GM18867 (cell line): ENCODE measurements around the gene RMI1.
"Not testable (repeated sequence)": the region's sequence is repeated elsewhere in the genome, so short reads cannot be mapped to it uniquely, and the experiment has no call there.

ENCODE experiments used
- ATAC-seq: cut with Tn5 transposase; IDR thresholded peaks from one replicate; pipeline ENCODE4 v1.9.1; 2021; ENCODE audit warnings: mild to moderate bottlenecking, moderate library complexity; ENCODE audit not compliant: unreplicated experiment

The RMI1 gene

DNA sequence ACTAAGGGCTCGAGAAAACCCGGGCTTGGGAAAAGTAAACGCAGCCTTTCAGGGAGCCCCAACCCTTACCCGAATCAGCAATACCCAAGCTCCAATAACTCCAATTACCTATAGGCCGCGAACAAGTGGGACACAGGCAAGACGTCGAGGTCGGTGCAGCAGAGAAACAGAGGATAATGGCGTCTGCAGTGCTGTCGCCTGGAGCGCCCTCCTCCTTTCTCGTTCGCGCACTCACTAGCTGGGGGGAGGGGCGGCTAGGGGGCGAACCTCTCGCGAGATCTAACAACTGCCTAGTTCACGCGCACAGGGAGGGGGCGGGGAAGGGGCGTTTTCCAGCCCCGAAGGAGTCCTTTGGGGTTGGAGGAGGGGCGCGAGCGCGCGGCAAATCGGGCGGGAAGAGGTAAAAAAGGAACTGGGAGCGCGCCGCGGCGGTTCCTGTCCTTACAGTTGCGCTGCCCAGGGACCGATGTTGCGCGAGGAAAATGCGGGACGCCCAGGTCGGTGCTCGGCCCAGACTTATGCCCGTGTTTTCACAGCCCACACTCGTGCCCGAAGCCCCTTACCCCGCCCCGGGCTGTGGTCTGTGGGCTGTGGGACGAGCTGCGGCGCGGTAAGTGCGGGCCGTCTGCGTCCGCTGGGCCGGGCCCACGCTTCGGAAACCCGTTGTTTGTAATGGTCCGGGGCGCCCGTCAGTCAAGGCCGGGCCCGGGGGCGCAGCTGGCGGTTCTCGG is at the start of gene RMI1:
RMI1 (plus strand) TSS at position 411 of the 731 bp plus-strand sequence. CDS start 20,182 bp downstream, outside the sequence.
- peak; percentile 72 for ATAC-seq

DNA sequence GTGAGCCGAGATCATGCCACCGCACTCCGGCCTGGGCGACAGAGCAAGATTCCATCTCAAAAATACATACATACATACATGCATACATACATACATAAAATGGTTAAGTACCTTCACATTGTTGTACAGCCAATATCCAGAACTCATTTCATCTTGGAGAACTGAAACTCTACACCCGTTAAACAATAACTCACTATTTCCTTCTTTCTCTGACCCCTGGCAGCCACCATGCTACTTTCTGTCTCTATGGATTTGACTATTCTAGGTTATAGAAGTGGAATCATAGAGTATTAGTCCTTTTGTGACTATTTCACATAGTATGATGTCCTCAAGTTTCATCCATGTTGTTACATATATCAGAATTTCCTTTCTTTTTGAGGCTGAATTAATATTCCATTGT is 49.7 kb upstream of the RMI1 start:
- no peak for ATAC-seq

DNA sequence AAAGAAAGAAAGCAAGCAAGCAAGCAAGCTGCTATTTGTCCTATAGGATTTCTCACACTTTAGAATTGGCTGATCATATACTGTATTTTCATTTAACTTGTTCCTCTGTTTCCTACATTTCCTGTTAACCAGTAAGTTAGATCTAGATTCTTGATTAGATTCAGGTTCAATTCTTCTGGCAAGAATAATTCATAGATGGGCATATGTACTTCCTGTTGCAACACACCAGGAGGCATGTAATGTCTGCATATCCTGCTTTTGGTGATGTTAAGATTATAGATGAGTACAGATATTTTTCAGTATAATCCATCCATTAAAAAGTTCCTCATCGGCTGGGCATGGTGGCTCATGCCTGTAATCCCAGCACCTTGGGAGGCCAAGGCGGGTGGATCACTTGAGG is 48.6 kb upstream of the RMI1 start:
- no peak for ATAC-seq

DNA sequence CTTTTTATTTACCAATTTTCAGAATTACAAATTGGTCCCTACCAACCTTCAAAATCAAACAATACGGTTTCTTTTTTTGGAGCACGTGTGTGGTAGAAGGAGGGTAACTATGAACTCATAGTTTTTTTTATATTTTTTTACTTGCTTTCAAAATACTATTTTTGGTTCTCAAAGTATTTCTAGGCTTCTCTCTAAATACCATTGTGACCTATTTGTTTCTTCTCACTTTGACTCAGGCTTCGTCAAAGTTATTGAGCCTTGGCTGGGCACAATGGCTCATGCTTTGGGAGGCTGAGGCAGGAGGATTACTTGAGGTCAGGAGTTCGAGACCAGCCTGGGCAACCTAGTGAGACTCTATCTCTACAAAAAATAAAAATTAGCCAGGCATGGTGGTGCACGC is 47.8 kb upstream of the RMI1 start:
- ATAC-seq = no peak

- ATAC-seq = no peak
Measured at GRCh38 chr9:83933790-83934189, 46.8 kb upstream of the RMI1 start.

DNA sequence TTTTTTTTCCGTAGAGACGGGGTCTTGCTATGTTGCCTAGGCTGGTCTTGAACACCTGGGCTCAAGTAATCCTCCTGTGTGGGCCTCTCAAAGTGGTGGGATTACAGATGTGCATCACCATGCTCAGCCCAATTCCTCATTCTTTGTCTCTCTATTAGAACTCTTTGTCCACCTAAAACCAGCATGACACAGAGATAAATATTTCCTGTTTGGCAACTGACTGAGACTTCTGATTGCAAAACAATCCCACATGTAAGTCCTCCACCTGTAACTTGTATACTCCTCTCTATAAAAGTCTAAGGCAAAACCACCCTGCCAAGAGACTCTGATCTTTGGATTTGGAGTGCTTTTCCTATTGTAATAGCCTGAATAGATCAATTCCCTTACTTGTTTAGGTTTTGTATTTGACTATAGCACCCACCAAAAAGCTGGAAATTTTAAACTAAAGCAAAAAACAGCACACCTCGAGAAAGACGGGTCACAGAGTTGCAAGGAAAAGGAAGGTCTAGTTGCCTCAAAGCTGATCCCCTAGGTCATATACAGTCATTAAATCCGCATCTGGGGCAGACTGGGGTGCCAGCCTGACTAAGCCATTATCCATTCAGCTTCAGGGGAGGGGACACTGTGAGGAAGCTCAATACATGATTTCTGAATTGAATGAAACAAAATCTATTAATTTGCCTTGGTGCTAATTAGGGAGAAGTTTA is 45.9 kb upstream of the RMI1 start:
- no peak for ATAC-seq

GRCh38 chr9:83935276-83935935 is 45.2 kb upstream of the RMI1 start:
- no peak for ATAC-seq

DNA sequence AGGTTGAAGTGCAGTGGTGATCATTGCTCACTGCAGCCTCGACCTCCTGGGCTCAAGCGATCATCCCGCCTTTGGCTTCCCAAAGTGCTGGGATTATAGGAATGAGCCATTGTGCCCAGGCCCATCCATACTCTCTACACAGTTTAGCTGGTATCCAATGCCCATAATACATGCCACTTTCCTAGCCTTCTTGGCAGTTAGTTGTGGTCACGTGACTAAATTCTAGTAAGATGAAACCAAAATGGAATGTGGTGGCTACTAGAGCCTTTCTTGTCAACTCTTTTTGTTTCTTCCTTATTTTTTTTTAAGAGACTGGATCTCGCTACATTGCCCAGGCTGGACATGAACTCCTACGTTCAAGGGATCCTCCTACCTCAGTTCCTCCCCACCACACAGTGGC is 44.1 kb upstream of the RMI1 start:
- ATAC-seq = no peak

- peak; percentile 74 for ATAC-seq
Measured at GRCh38 chr9:83937861-83938455, 42.6 kb upstream of the RMI1 start.

DNA sequence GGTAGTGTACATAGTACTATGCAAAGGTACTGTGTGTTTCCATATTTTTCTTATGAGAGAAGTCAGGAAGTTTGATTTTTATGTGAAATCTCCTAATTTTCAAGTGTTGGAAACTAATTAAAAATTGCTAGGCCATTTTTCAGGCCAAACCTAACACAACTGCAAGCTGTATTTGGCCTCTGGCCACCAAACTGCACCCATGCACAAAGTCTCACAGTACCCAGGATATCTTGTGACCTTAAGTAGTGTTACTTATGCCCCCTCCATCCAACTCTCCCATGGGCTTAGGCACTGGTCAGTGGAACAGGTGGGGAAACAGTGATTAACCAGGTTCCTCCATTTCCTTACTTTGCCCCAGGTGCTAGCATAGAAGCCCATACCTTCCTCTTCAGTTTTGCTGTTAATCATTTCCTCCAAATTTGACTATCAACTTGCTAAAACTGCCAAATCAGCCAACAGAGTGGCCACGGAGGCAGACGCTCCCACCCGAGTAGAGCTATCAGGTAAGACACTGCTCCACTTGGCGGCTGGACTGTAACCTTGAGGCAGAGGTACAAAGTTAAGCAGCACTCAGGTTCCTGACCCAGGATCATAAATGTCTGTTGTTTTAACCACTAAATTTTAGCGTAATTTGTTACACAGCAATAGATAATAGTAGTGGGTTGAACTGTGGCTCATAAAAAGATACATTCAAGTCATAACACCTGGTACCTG is 39.9 kb upstream of the RMI1 start:
- no peak for ATAC-seq

GRCh38 chr9:83948096-83948495 is 32.5 kb upstream of the RMI1 start:
- ATAC-seq = not testable (repeated sequence)

- peak; percentile 72 for ATAC-seq
Measured at GRCh38 chr9:83956086-83956435, 24.5 kb upstream of the RMI1 start.

- peak; percentile 76 for ATAC-seq
Measured at GRCh38 chr9:83956436-83957247, 24.0 kb upstream of the RMI1 start.

DNA sequence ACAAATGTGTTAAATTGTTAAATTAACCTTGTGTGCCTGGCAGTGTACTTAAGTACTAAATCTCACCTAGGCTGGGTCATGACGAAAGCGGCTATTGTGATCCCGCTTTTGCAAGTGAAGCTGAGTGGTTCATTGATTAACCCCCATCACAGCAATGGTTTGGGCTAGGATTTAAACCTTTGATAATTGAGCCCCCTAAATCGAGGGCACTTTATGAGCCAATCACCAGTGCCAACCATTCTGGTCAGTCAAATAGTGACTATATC is 23.4 kb upstream of the RMI1 start:
- ATAC-seq = no peak

GRCh38 chr9:83959061-83959460 is 21.5 kb upstream of the RMI1 start:
- no peak for ATAC-seq

GRCh38 chr9:83960991-83961390 is 19.6 kb upstream of the RMI1 start:
- no peak for ATAC-seq

DNA sequence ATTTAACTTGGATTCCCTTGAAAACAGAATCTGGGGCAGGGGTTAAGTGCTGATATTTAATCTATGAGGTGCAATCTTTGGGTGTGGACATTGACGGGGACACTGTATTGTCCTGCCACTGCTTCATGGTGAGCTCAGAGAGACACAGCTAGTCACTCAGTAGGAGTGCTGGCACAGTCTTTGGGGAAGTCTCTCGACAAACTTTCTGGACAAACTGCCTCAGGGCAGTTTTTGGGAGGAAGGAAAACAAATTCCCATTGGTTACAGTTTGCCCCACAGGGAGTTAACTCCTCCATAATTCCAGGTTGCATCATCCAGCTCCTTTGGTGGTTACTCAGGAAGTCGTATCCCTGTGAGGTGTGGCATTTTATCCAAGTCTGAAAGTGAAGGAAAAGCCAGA is 18.4 kb upstream of the RMI1 start:
- no peak for ATAC-seq

DNA sequence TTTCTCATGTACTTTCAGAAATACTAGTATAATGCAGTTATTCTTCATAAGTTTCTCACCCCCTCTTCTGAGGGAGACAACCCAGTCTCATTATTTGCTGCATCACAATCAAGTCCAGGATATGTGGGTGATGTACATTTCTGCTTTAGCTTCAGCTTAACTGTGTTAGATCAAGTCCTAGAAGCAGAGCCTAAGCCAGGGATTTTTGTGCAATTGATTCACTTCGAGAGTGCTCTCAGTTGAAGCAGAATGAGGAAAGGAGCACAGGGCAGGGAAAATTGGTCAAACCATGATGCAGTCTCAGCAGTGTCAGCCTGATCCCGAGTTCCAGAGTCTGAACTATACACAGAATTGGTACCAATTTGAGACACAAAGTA is 15.6 kb upstream of the RMI1 start:
- ATAC-seq = no peak

- no peak for ATAC-seq
Measured at GRCh38 chr9:83965350-83966208, 15.0 kb upstream of the RMI1 start.

GRCh38 chr9:83966209-83966582 is 14.4 kb upstream of the RMI1 start:
- no peak for ATAC-seq
